Measurements from ENCODE around the gene SNAP29. TPM values are rescaled to one million over a fixed set of nuclear protein-coding genes. Genes with fewer than 3 reads are reported as not detected.

Gene SNAP29
- total RNA-seq, 4 donors from 2014 or later = 19.1 to 29.8 (median 22.8) TPM

- peak in 1 of 2 donors; percentile 26 for DNase-seq (ENCODE audit: low spot score in 2 of 2)
- WGBS = 97% methylated on average over 5 of the region's 5 CpGs
- H3K36me3 ChIP-seq = peaks cover 74% of the 10 kb centered on the region
- no peaks in the 10 kb centered on the region for H3K9me3 ChIP-seq
- no peaks in the 10 kb centered on the region for H3K4me1 ChIP-seq
- H3K4me3 ChIP-seq = no peak overlapping the region
- TF ChIP-seq EP300 (IDR thresholded peaks at IDR 0.05) (no peak), POLR2A (IDR thresholded peaks at IDR 0.05) (no peak), POLR2AphosphoS5 (IDR thresholded peaks at IDR 0.05) (no peak), CTCF (IDR thresholded peaks at IDR 0.05) (no peak)
- no peaks in the 10 kb centered on the region for H3K27me3 ChIP-seq
- H3K27ac ChIP-seq = no peak overlapping the region
These were observed 46.7 kb upstream of the SNAP29 start for GRCh38 chr22:20811971-20812660.

DNA sequence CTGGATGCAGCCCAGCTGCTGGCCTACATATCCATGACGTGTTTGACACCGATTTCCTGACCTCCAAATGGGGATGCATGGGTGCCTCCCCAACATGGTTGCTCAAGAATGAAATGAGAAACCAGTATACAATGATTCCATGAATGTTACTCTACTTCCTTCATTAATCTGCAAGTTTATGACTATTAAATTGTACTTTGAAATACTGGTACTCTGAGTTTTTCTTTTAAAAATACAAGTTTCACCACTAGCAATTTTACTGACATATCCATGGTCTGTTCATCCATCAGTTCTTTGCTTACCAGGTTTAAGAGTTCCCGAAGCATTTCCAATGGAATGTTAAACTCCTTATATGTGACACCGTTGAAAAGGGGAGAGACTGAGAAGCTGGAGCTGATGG, 45.8 kb upstream of the SNAP29 start:
- no peaks in the 10 kb centered on the region for H3K27me3 ChIP-seq
- DNase-seq (ENCODE audit: low spot score in 2 of 2) = no peak
- H3K9me3 ChIP-seq = no peaks in the 10 kb centered on the region
- H3K27ac ChIP-seq = no peak overlapping the region
- peaks cover 76% of the 10 kb centered on the region for H3K36me3 ChIP-seq
- TF ChIP-seq POLR2AphosphoS5 (IDR thresholded peaks at IDR 0.05) = no peak
- TF ChIP-seq CTCF (IDR thresholded peaks at IDR 0.05) = no peak
- TF ChIP-seq POLR2A (IDR thresholded peaks at IDR 0.05) = no peak
- no peak for TF ChIP-seq EP300 (IDR thresholded peaks at IDR 0.05)
- H3K4me3 ChIP-seq = no peak overlapping the region
- H3K4me1 ChIP-seq = no peaks in the 10 kb centered on the region
- WGBS = 95% methylated on average over 4 of the region's 4 CpGs

DNA sequence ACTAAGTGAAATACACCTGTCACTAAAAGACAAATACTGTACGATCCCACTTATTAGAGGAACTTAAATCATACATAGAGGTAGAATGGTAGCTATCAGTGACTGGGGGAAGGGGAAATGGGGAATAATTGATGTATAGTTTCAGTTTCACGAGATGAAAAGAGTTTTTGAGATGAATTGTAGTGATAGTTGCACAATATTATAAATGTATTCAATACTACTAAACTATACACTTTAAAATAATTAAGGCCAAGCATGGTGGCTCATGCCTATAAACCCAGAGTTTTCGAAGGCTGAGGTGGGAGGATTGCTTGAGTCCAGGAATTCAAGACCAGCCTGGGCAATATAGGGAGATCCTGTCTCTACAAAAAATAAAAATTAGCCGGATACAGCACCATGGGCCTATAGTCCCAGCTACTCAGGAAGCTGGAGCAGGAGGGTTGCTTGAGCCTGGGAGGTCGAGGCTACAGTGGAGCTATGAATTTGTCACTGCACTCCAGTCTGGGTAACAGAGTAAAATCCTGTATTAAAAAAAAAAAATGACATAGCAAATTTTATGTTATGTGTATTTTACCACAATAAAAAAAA, 44.5 kb upstream of the SNAP29 start:
- WGBS = 91% methylated on average over 5 of the region's 5 CpGs
- no peak for DNase-seq (ENCODE audit: low spot score in 2 of 2)
- no peaks in the 10 kb centered on the region for H3K4me1 ChIP-seq
- TF ChIP-seq EP300 (IDR thresholded peaks at IDR 0.05) (no peak), CTCF (IDR thresholded peaks at IDR 0.05) (no peak), POLR2AphosphoS5 (IDR thresholded peaks at IDR 0.05) (no peak), POLR2A (IDR thresholded peaks at IDR 0.05) (no peak)
- no peaks in the 10 kb centered on the region for H3K27me3 ChIP-seq
- H3K9me3 ChIP-seq = no peaks in the 10 kb centered on the region
- H3K4me3 ChIP-seq = no peak overlapping the region
- peaks cover 80% of the 10 kb centered on the region for H3K36me3 ChIP-seq
- no peak overlapping the region for H3K27ac ChIP-seq

GRCh38 chr22:20815477-20816050, 43.2 kb upstream of the SNAP29 start:
- DNase-seq (ENCODE audit: low spot score in 2 of 2) = no peak
- Histone ChIP-seq H3K4me1 (no peaks in the 10 kb centered on the region), H3K36me3 (peaks cover 82% of the 10 kb centered on the region), H3K27me3 (no peaks in the 10 kb centered on the region), H3K9me3 (no peaks in the 10 kb centered on the region), H3K27ac (no peak overlapping the region), H3K4me3 (no peak overlapping the region)
- TF ChIP-seq POLR2A (IDR thresholded peaks at IDR 0.05) (no peak), POLR2AphosphoS5 (IDR thresholded peaks at IDR 0.05) (no peak), EP300 (IDR thresholded peaks at IDR 0.05) (no peak), CTCF (IDR thresholded peaks at IDR 0.05) (no peak)
- WGBS = 95% methylated on average over 9 of the region's 9 CpGs

DNA sequence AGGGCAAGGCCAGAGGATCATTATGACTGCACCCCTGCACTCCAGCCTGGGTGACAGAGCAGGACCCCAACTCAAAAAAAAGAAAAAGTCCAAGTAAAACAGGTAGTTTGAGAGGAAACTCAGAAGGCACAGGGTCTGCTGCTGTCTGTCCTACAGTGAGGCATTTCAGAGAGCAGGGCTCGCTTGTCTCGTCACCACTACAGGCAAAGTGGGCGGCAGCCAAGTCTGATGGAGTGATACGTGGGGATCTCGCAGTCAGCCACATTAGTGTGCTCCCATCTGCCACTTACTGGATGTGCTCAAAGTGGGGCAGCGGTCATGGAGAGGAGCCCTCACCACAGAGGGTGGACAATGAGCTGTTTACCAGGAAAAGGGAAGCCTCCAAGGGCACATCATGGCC, 42.2 kb upstream of the SNAP29 start:
- TF ChIP-seq EP300 (IDR thresholded peaks at IDR 0.05) (no peak), CTCF (IDR thresholded peaks at IDR 0.05) (no peak), POLR2A (IDR thresholded peaks at IDR 0.05) (no peak), POLR2AphosphoS5 (IDR thresholded peaks at IDR 0.05) (no peak)
- H3K27ac ChIP-seq = no peak overlapping the region
- no peak overlapping the region for H3K4me3 ChIP-seq
- peaks cover 77% of the 10 kb centered on the region for H3K36me3 ChIP-seq
- 94% methylated on average over 6 of the region's 6 CpGs for WGBS
- no peaks in the 10 kb centered on the region for H3K4me1 ChIP-seq
- DNase-seq (ENCODE audit: low spot score in 2 of 2) = no peak
- no peaks in the 10 kb centered on the region for H3K9me3 ChIP-seq
- H3K27me3 ChIP-seq = no peaks in the 10 kb centered on the region

All from suprapubic skin (tissue), 4 donors.